Endodermal cell (in vitro differentiated cells): ENCODE results near the gene RPS6KA2. TPM values are rescaled to one million over a fixed set of nuclear protein-coding genes. Genes with fewer than 3 reads are reported as not detected.

ENCODE experiments used
- DNase-seq: peaks from one replicate; pipeline ENCODE4 v3.0.0-alpha.2; 2017
- H3K27ac ChIP-seq: 2 replicates; pipeline ENCODE4 v1.5.1; 2013; ENCODE audit warnings: mild to moderate bottlenecking, low read depth, low read length, moderate library complexity
- H3K27me3 ChIP-seq: 2 replicates; pipeline ENCODE4 v1.6.1; 2013; ENCODE audit warnings: mild to moderate bottlenecking, low read length, moderate library complexity; ENCODE audit not compliant: insufficient read depth, control insufficient read depth, poor library complexity, severe bottlenecking
- H3K36me3 ChIP-seq: 2 replicates; pipeline ENCODE4 v1.7.0; 2013; ENCODE audit warnings: mild to moderate bottlenecking, low read length, moderate library complexity; ENCODE audit not compliant: control insufficient read depth, insufficient read depth
- H3K4me1 ChIP-seq: one replicate; pipeline ENCODE4 v1.7.0; 2013; ENCODE audit warnings: low read length; ENCODE audit not compliant: control insufficient read depth, insufficient read depth
- H3K4me3 ChIP-seq: 2 replicates; pipeline ENCODE4 v1.5.1; 2013; ENCODE audit warnings: mild to moderate bottlenecking, low read length, moderate library complexity
- H3K9ac ChIP-seq: 2 replicates; pipeline ENCODE4 v1.6.1; 2013; ENCODE audit warnings: mild to moderate bottlenecking, low read length, moderate library complexity; ENCODE audit not compliant: poor library complexity, severe bottlenecking; ENCODE audit errors: extremely low read depth
- H3K9me3 ChIP-seq: 2 replicates; pipeline ENCODE4 v1.6.1; 2013; ENCODE audit warnings: mild to moderate bottlenecking, low read length, moderate library complexity; ENCODE audit not compliant: control insufficient read depth
- H3K27ac Mint-ChIP-seq: 2 replicates; pipeline ENCODE4 v1.8.0; 2020; ENCODE audit warnings: mixed read lengths
- H3K27me3 Mint-ChIP-seq: 2 replicates; pipeline ENCODE4 v1.8.0; 2021; ENCODE audit warnings: mild to moderate bottlenecking, mixed read lengths; ENCODE audit not compliant: insufficient read depth
- H3K36me3 Mint-ChIP-seq: 2 replicates; pipeline ENCODE4 v1.8.0; 2020; ENCODE audit warnings: low read depth, mixed read lengths
- H3K4me1 Mint-ChIP-seq: 2 replicates; pipeline ENCODE4 v1.8.0; 2020; ENCODE audit warnings: mixed read lengths
- H3K4me3 Mint-ChIP-seq: 2 replicates; pipeline ENCODE4 v1.8.0; 2020; ENCODE audit warnings: mild to moderate bottlenecking, moderate library complexity, mixed read lengths
- H3K9me3 Mint-ChIP-seq: 2 replicates; pipeline ENCODE4 v1.8.0; 2020; ENCODE audit warnings: mild to moderate bottlenecking, mixed read lengths
- WGBS, 2 experiments: methylation state at CpG; one replicate each; pipeline versions ENCODE4 v1.1.5 to v1.1.7; 2013; ENCODE audit warnings: missing lambda C conversion rate in 2 of 2, mixed read lengths in 1 of 2; ENCODE audit not compliant: insufficient coverage in 1 of 2, insufficient read length in 1 of 2; 5-methylcytosine and 5-hydroxymethylcytosine counted together
- total RNA-seq, 2 donors: library from RNA; stranded (reverse); fragmentation: NEBNext Ultra II Directional in 1 of 2; extraction: Animal tissue kit (Norgen Biotek cat#: 25700) in 1 of 2; gene quantifications; 2 replicates in 1 of 2; 3 replicates in 1 of 2; pipeline ENCODE4 v1.2.1, GENCODE V29; 2021
- TF ChIP-seq, protein P1 (sequence below): fragments of 200-600 bp; sonication (generic); conservative IDR thresholded peaks from 2 replicates; pipeline ENCODE4 v1.5.0; 2021; ENCODE audit warnings: antibody characterized with exemption, mild to moderate bottlenecking

The RPS6KA2 gene
- total RNA-seq, 2 donors from 2014 or later, result 17.9 to 23.9 TPM

DNA sequence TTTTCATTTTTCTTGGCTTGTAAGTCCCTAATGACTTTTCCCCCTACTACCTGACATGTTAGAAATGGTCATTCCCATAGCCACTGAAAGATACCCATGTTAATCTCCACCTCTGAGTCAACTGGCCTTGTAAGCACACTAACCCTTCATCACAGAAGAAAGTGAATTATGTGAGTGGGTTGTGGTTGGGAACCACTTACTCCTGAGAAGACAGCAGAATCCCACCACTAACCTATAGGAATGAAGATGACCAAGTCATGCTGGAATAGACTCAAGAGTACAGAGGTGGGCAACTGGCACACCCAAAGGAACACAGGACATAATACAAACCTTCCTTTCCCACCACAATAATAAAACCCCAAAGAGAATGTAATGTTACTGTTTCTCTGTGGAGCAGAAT lies 70.7 kb downstream of the RPS6KA2 start:
- Mint-ChIP-seq H3K4me1 (peaks cover 28% of the 10 kb centered on the region), H3K27me3 (peaks cover 3% of the 10 kb centered on the region), H3K36me3 (no peaks in the 10 kb centered on the region), H3K27ac (no peak overlapping the region), H3K4me3 (no peak overlapping the region), H3K9me3 (no peaks in the 10 kb centered on the region)
- no peaks in the 10 kb centered on the region for H3K27me3 ChIP-seq
- no peak overlapping the region for H3K9ac ChIP-seq
- DNase-seq, result no peak
- H3K4me3 ChIP-seq, result no peak overlapping the region
- no peaks in the 10 kb centered on the region for H3K9me3 ChIP-seq
- TF ChIP-seq, protein P1, sequence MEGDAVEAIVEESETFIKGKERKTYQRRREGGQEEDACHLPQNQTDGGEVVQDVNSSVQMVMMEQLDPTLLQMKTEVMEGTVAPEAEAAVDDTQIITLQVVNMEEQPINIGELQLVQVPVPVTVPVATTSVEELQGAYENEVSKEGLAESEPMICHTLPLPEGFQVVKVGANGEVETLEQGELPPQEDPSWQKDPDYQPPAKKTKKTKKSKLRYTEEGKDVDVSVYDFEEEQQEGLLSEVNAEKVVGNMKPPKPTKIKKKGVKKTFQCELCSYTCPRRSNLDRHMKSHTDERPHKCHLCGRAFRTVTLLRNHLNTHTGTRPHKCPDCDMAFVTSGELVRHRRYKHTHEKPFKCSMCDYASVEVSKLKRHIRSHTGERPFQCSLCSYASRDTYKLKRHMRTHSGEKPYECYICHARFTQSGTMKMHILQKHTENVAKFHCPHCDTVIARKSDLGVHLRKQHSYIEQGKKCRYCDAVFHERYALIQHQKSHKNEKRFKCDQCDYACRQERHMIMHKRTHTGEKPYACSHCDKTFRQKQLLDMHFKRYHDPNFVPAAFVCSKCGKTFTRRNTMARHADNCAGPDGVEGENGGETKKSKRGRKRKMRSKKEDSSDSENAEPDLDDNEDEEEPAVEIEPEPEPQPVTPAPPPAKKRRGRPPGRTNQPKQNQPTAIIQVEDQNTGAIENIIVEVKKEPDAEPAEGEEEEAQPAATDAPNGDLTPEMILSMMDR, result no peak
- peaks cover 9% of the 10 kb centered on the region for H3K4me1 ChIP-seq
- H3K27ac ChIP-seq, result no peak overlapping the region
- H3K36me3 ChIP-seq, result no peaks in the 10 kb centered on the region

DNA sequence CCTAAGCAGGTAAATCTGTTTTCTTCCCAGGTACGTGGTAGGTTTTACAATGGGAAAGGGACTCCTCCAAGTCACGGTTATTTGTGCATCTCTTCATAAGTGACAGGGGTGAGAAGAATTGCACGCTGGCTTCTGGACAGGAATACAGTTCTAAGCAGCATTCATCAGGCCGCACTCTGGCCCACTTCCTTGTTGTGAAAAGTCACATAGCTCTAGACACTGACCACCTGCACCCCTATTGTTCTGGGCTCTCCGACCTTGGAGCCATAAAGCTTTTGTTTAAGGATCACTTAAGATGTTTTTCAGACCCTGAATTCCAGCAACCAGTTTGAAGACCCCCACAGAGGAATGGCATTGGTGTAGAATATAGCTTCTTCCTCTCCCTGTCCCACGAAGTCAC lies 72.0 kb downstream of the RPS6KA2 start:
- H3K9ac ChIP-seq, result no peak overlapping the region
- no peak overlapping the region for H3K27ac Mint-ChIP-seq
- H3K27me3 ChIP-seq, result no peaks in the 10 kb centered on the region
- H3K4me1 ChIP-seq, result peaks cover 12% of the 10 kb centered on the region
- no peak overlapping the region for H3K4me3 Mint-ChIP-seq
- H3K27me3 Mint-ChIP-seq, result peaks cover 3% of the 10 kb centered on the region
- H3K36me3 Mint-ChIP-seq, result no peaks in the 10 kb centered on the region
- no peaks in the 10 kb centered on the region for H3K9me3 Mint-ChIP-seq
- WGBS, 2 experiments, result 72 to 83% methylated on average over 6 of the region's 6 CpGs
- DNase-seq, result peak; percentile 32
- H3K4me3 ChIP-seq, result no peak overlapping the region
- H3K4me1 Mint-ChIP-seq, result peaks cover 30% of the 10 kb centered on the region
- TF ChIP-seq, protein P1, result no peak
- no peaks in the 10 kb centered on the region for H3K36me3 ChIP-seq
- no peak overlapping the region for H3K27ac ChIP-seq
- H3K9me3 ChIP-seq, result peaks cover 2% of the 10 kb centered on the region

DNA sequence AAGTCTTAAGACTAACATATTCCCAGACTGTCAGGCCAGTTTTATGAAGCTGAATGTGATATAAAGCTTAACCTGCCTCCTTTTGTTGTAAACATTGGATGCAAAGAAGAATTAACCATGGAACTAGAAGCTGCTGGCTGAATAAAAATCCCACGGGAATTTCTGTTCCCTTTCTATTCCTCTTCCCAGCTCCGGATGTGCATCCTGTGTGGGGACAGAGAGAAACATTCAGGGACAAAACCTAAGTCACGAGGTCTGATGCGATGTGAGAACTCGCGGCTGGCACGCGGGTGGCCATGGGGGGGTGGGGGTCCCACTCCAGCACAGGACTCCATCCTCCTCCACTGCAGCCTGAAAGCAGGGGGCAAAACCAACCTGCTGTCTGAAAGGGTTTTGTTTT lies 72.7 kb downstream of the RPS6KA2 start:
- WGBS, 2 experiments, result 78 to 93% methylated on average over 1 to 8 of the region's 8 CpGs
- H3K9me3 Mint-ChIP-seq, result no peaks in the 10 kb centered on the region
- Histone ChIP-seq H3K4me1 (peaks cover 12% of the 10 kb centered on the region), H3K9me3 (peaks cover 3% of the 10 kb centered on the region), H3K9ac (no peak overlapping the region), H3K27me3 (no peaks in the 10 kb centered on the region), H3K27ac (peak overlapping the region; percentile 18), H3K36me3 (no peaks in the 10 kb centered on the region), H3K4me3 (no peak overlapping the region)
- peak; percentile 32 for DNase-seq
- no peak overlapping the region for H3K27ac Mint-ChIP-seq
- peaks cover 3% of the 10 kb centered on the region for H3K27me3 Mint-ChIP-seq
- no peaks in the 10 kb centered on the region for H3K36me3 Mint-ChIP-seq
- H3K4me1 Mint-ChIP-seq, result peaks cover 30% of the 10 kb centered on the region
- TF ChIP-seq, protein P1, result no peak
- no peak overlapping the region for H3K4me3 Mint-ChIP-seq
